Type B pancreatic cell (in vitro differentiated cells): ENCODE results near the gene RFX3. TPM values are rescaled to one million over a fixed set of nuclear protein-coding genes. Genes with fewer than 3 reads are reported as not detected.
A peak's percentile ranks its signal among the peaks of the same experiment; 100 is the strongest.

Experiments used
- DNase-seq: peaks from one replicate; pipeline ENCODE4 v3.0.0; 2021; ENCODE audit warnings: mixed read lengths; ENCODE audit not compliant: unreplicated experiment; ENCODE audit errors: extremely low spot score
- H3K27ac Mint-ChIP-seq: 2 replicates; pipeline ENCODE4 v1.8.0; 2021; ENCODE audit warnings: mild to moderate bottlenecking, mixed read lengths
- H3K27me3 Mint-ChIP-seq: 2 replicates; pipeline ENCODE4 v1.8.0; 2021; ENCODE audit warnings: mixed read lengths
- H3K36me3 Mint-ChIP-seq: 2 replicates; pipeline ENCODE4 v1.8.0; 2021; ENCODE audit warnings: mixed read lengths
- H3K4me1 Mint-ChIP-seq: one replicate; pipeline ENCODE4 v1.8.0; 2021; ENCODE audit warnings: mixed read lengths; ENCODE audit not compliant: unreplicated experiment
- H3K4me3 Mint-ChIP-seq: 2 replicates; pipeline ENCODE4 v1.8.0; 2021; ENCODE audit warnings: mild to moderate bottlenecking, mixed read lengths
- H3K9me3 Mint-ChIP-seq: 2 replicates; pipeline ENCODE4 v1.8.0; 2021; ENCODE audit warnings: mixed read lengths
- CTCF ChIP-seq: fragments of 200-600 bp; sonication (generic); conservative IDR thresholded peaks from 2 replicates; pipeline ENCODE4 v1.5.0; 2021; ENCODE audit warnings: antibody characterized with exemption, mild to moderate bottlenecking
- total RNA-seq: library from RNA; stranded (reverse); gene quantifications from 2 replicates; pipeline ENCODE4 v1.2.1, GENCODE V29; 2021; ENCODE audit warnings: low replicate concordance

Gene RFX3
- total RNA-seq, 1 donor from 2014 or later, result 42.5 TPM

GRCh38 chr9:3241290-3241689 lies 284.5 kb downstream of the RFX3 start:
- Mint-ChIP-seq H3K4me3 (peak overlapping the region; percentile 46), H3K9me3 (no peaks in the 10 kb centered on the region), H3K36me3 (peaks cover 16% of the 10 kb centered on the region), H3K4me1 (peaks cover 8% of the 10 kb centered on the region), H3K27ac (no peak overlapping the region), H3K27me3 (no peaks in the 10 kb centered on the region)
- DNase-seq, result no peak
- TF ChIP-seq CTCF, result no peak

- DNase-seq, result no peak
- Mint-ChIP-seq H3K9me3 (no peaks in the 10 kb centered on the region), H3K36me3 (peaks cover 14% of the 10 kb centered on the region), H3K4me1 (peaks cover 8% of the 10 kb centered on the region), H3K4me3 (no peak overlapping the region), H3K27ac (no peak overlapping the region), H3K27me3 (no peaks in the 10 kb centered on the region)
- TF ChIP-seq CTCF, result peak; percentile 81
Observed at GRCh38 chr9:3240656-3241268, 285.0 kb downstream of the RFX3 start.

GRCh38 chr9:3239240-3239639 lies 286.6 kb downstream of the RFX3 start:
- no peak overlapping the region for H3K27ac Mint-ChIP-seq
- H3K4me3 Mint-ChIP-seq, result no peak overlapping the region
- H3K36me3 Mint-ChIP-seq, result peaks cover 4% of the 10 kb centered on the region
- no peak for DNase-seq
- no peak for TF ChIP-seq CTCF
- H3K27me3 Mint-ChIP-seq, result no peaks in the 10 kb centered on the region
- H3K9me3 Mint-ChIP-seq, result no peaks in the 10 kb centered on the region
- H3K4me1 Mint-ChIP-seq, result peaks cover 8% of the 10 kb centered on the region

- no peak overlapping the region for H3K27ac Mint-ChIP-seq
- no peak overlapping the region for H3K4me3 Mint-ChIP-seq
- TF ChIP-seq CTCF, result no peak
- no peaks in the 10 kb centered on the region for H3K9me3 Mint-ChIP-seq
- peaks cover 8% of the 10 kb centered on the region for H3K4me1 Mint-ChIP-seq
- peaks cover 7% of the 10 kb centered on the region for H3K36me3 Mint-ChIP-seq
- no peaks in the 10 kb centered on the region for H3K27me3 Mint-ChIP-seq
- no peak for DNase-seq
Observed at GRCh38 chr9:3238236-3238635, 287.6 kb downstream of the RFX3 start.

- no peaks in the 10 kb centered on the region for H3K9me3 Mint-ChIP-seq
- DNase-seq, result no peak
- H3K27me3 Mint-ChIP-seq, result no peaks in the 10 kb centered on the region
- peaks cover 11% of the 10 kb centered on the region for H3K36me3 Mint-ChIP-seq
- TF ChIP-seq CTCF, result no peak
- H3K4me3 Mint-ChIP-seq, result no peak overlapping the region
- H3K4me1 Mint-ChIP-seq, result peaks cover 8% of the 10 kb centered on the region
- H3K27ac Mint-ChIP-seq, result no peak overlapping the region
Observed at GRCh38 chr9:3237121-3237520, 288.7 kb downstream of the RFX3 start.

- Mint-ChIP-seq H3K4me1 (no peaks in the 10 kb centered on the region), H3K36me3 (peaks cover 11% of the 10 kb centered on the region), H3K27ac (no peak overlapping the region)
Observed at GRCh38 chr9:3235497-3235896, 290.3 kb downstream of the RFX3 start.

More at GRCh38 chr9:3235497-3235896, 290.3 kb downstream of the RFX3 start:
- DNase-seq, result no peak
- Mint-ChIP-seq H3K9me3 (no peaks in the 10 kb centered on the region), H3K27me3 (no peaks in the 10 kb centered on the region), H3K4me3 (no peak overlapping the region)
- no peak for TF ChIP-seq CTCF
